Cerebellar nuclear complex (tissue), 1 donor: ENCODE results near the gene FOCAD.

Experiments
- DNase-seq, 2 experiments: peaks; one replicate each; lab custom pipeline; 2025; lab: John Stamatoyannopoulos, UW

FOCAD gene

DNA sequence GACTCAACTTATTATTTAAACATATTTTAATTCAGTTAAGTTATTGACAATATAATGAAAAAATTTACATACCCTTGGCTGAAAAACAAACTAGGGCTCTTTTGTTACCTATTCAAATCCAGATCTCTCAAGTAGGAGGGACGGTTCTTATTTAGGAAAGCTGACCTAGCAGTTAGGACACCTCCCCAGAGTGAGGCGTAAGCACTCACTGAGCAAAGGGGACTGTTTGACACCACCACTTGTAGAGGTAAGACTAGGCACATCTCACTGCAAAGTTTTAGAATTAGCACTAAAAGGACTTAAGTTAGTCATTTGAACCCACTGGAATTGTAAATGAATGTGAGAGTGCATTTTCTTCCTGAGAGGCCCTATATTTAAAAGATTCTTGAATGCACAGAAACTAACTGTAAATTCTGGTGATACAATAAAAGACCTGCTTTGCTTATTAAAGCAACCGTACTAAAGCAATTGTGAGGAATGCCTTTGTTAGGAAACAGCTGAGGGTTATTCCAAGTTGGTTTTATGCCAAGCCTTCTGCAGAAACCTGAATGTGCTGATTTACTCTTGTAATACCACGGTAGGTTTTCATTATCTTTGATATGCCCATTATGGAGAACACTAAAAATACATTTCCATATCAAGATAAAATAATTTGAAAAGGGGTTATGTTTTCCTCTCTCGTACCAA is 331.2 kb downstream of the FOCAD start:
- no peak for DNase-seq

DNA sequence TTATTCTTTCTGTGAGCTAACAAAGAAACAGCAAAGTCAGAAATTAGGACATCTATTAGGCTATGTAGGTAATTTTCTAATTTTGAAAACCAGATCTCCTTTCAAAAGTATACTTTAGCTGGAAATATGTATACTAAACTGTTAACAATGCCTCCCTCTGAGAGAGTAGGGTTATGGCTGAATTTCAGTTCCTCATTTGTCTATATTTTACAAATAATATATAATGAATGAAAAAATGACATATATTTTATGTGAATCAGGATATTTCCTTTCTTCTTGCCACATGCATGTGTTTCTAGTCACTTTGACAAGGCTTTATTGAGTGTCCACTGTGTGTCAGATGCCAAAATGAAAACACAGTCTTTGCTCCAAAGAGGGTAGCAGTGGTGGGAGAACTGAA is 331.9 kb downstream of the FOCAD start:
- DNase-seq, result no peak

DNA sequence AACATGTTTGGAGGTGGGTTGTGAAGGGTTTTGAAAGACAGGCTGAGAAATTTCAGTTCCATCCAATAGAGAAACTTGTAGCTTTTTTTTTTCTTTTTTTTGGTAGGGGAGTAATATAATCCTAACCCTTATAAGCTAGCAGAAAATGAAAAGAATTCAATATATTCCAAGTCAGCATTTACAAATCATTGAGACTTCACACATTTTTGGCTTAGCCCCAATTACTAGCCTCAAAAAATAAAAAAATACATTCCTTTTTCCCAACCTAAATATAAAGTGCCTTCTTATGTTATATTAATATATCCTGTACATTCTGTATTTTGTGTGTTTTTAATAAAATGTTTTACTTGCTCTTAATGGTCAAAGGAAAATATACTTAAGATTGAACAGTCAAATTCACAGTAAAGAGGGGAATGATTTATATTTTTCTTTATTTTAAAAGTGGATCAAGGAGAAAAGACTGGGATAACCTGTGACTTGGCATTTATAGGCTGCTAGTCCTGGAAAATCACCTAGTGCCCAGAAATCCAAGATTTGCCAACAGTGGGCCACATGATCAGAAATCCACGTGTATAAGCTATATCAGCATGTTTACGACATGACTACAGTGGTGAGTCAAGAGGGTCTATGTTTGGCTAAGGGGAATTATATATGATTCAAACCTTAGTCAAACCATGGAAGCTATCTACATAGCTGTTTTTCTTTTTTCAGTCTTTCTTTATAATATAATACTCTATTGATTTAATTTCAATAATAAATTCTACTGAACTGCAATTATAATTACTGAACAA is 332.8 kb downstream of the FOCAD start:
- no peak for DNase-seq

DNA sequence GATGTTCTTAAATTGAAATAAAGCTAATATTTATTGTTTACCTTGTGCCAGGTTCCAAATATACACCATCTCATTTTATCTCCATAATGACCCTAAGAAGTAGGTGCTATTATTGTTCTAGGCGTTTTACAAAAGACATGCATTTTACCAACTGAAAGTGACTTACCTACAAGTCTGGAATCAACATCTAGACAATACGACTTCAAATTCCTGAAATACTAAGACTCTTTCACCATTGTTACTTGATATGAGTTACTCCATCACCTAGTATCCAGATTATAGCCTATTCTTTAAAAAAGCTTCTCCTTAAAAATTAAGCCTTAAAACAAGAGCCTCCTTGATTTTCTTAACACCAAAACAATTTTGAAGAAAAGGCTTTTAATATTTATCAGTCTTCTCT is 334.1 kb downstream of the FOCAD start:
- no peak for DNase-seq

DNA sequence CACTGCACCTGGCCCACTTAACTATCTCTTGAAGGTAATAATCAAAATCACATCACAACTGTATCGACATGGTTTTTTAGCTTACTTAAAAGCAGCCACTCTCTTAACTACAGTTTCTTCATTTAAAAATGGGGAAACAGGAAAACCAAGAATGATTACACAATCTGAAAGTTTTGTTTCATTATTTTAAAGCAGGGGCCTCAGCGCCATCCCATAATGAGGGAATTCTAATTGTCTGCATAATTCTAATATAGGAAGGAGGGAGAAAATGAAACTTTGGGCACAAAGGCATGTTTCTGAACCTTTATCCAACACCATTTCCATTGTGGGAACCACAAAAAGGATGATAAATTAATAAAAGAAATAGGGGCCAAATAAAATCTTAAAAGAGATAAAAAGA is 339.8 kb downstream of the FOCAD start:
- no peak for DNase-seq

DNA sequence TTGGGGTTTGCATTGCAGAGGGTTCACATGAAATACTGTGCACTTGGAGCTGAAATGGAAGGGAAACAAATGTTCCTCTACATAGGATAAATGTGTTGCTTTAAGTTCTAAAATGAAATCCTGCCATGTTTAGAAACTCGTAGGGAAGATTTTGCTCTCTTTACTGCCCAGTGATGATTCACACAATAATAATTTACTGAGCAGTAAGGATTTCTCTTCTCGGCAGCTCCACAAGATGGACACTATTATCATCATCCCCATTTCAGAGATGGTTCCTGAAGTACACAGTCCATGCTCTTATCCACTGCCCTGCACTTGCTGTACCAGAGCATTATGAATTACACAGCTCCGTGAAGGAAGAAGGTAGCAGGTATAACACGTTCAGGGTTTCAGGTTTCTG is 343.2 kb downstream of the FOCAD start:
- DNase-seq, result no peak

DNA sequence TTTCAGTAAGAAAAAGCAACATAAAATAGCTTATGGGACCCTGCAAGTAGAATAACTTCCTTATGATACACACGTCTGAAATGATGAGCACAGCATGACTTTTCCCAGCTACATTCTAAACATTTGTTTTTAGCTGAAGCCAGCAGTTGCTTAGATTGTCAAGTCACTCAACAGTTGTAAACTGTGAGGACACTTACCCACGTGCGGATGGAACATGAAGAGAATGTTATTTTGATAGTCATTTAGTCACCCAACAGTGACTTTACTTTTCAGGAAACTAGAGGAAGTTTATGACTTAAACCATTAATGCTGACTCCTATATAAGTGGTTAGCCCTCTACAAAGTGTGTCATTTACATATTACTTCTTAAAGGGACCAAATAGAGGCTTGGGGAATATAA is 344.4 kb downstream of the FOCAD start:
- no peak for DNase-seq

DNA sequence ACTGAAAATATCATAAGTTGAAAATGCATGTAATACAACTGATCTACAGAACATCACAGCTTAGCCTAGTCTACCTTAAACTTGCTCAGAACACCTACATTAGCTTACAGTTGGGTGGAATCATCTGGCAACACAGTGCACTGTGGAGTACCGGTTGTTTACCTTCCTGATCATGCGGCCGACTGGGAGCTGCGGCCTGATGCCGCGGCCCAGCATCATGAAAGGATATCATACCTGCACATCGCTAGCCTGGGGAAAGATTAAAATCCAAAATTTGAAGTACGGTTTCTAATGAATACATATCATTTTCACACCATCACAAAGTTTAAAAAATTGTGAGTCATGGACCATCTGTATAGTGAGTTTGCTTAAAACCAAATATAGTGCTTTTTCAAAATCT is 345.6 kb downstream of the FOCAD start:
- no peak for DNase-seq

DNA sequence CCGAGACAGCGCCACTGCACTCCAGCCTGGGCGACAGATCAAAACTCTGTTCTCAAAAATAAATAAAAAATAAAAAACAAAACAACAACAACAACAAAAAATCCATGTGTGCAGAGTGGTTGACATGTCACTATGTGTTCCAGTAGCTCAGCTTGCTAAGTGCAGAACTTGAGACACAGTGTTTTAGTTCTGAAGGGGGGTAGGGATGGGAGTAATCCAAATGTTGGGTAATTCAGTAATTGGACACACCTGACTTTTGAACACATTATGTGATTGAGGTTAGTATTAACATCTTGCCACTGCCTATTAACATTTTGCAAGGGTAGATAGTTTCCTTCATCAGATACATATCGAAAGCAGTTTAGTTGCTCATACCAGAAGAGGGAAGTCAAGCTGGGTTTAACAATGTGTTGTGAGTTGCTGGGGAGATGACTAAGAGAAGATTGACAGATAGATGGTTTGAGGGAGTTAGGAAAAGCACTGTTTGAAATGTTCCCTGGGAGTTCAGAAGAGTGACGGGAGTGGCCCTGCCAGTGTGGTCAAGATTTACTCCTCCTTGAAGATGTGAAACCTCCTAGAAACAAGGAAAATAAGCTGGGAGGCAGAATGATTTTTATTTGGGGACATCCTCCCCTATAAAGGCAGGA is 346.5 kb downstream of the FOCAD start:
- no peak for DNase-seq

DNA sequence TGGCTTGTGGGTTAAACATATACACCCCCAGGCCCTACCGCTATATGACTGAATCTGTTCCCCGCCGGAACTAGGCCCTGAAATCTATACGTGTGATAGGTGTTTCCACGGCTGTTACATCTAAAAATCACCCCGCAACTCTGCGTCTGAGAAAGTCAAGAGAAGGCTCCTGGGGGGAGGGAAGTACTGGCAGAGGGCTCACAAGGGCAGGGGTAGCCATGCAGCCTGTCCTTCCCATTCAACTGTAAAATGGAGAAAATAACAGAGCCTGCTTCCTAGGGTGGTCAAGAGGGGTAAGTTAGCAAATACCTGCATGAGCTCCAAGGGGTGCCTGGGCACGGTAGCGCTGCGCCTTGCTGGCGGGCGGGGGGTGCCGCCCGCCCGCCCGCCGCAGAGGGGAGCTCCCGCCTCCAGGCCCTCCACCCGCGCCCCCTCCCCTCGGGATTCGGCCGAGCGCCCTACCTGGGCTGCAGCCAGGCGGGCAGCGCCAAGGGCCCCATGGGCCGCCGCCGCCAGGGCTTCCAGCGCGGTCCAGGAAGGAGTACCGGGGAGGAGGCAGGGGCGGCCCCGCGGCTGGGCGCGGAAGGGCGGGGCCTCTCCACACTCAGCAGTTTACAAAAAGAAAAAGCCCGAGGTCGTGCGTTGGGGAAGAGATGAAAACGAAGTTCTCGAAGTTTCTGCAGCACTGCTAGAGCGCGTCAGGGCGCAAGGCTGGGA is 347.2 kb downstream of the FOCAD start, which contains the start of gene HACD4:
Gene HACD4 (minus strand): TSS at position 550 of the 717 bp plus-strand sequence. CDS start 50 bp downstream, at position 500.
- DNase-seq, result no peak

DNA sequence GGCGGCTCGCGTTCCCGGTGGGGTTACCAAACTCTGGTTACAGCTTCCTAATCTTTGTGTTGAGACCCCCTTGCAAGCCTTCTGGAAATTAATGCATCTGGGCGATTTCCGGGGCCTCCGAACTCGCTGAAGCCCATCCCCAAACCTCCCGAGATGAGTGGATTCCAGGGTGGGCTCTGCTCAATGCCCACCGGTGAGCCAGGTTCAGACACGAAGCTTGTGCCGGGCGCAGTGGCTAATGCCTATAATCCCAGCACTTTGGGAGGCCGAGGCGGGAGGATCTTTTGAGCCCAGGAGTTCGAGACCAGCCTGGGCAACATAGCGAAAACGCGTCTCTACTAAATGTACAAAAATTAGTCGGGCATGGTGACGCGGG is 347.7 kb downstream of the FOCAD start:
- no peak for DNase-seq

DNA sequence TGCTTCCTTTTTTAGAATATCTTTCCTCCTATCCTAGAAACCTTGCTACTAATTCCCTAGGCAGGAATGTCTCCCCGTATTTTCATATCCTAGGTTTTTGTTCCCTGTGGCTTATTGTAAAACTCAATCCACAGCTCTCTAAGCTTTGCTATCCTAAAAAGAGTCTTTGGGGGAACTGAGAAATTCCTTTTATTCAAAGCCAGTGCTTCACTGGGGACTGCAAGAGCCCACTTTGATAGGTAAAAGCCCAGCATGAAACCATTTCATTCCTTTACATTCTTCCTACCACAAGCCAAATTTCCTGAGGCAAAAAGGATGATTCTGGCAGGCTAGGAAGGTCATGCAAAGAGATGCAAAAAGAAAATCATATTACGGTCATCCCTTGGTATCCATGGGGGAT is 353.2 kb downstream of the FOCAD start:
- no peak for DNase-seq

DNA sequence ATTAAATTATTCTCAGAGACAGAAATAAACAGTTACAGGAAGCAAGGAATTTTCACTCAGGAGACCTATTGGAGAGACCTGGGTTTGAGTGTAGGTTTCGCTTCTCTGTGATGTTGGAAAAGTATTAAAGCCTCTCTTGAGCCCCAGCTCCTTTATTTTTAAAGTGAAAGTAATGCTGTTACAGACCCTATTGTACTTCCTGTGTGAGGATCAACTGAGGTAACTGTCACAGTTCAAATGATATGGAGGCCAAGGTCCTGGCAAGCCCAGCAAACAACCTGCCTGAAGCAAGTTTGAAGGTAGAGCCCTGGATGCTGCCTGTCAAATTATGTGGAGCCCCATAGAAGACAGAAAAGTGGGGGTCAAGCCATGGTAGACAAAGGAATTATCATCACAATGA is 355.2 kb downstream of the FOCAD start:
- DNase-seq, result no peak

DNA sequence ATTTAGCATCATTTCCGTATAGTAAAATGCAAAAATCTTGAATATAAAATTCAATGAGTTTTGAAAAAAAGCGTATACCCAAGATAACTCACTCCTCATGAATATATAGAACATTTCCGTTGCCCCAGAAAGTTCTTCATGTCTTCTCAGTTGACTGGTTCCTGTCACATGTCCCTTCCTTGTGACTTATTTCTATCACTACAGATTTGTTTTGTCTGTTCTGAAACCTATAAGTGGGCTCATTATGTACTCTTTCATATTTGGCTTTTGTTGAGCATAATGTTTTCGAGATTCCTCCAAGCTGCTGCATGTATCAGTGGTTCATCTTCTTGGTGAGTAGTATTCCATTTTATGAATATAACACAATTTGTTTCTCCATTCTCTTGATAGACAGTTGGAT is 358.4 kb downstream of the FOCAD start:
- no peak for DNase-seq

DNA sequence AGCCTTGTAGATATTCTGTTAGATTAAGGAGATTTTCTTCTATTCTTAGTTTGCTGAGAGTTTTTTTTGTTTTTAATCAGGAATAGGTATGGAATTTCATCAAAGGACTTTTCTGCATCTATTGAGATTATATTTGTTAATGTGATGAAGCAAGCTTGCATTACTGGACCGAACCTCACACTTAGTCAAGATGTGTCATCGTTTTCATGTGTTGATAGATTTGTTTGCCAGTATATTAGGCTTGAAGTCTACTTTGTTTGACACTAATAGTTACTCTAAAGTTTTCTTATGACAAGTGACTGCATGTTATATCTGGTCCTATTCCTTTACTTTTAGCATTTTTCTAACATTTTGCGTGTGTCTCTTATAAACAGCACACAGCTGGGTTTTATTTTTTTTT is 359.8 kb downstream of the FOCAD start:
- no peak for DNase-seq
